HG02884 (cell line): ENCODE results near the gene COLEC12.

Experiments
- ATAC-seq: cut with Tn5 transposase; IDR thresholded peaks from one replicate; pipeline ENCODE4 v1.9.1; 2021; ENCODE audit warnings: mild to moderate bottlenecking, moderate library complexity; ENCODE audit not compliant: unreplicated experiment

Gene COLEC12

DNA sequence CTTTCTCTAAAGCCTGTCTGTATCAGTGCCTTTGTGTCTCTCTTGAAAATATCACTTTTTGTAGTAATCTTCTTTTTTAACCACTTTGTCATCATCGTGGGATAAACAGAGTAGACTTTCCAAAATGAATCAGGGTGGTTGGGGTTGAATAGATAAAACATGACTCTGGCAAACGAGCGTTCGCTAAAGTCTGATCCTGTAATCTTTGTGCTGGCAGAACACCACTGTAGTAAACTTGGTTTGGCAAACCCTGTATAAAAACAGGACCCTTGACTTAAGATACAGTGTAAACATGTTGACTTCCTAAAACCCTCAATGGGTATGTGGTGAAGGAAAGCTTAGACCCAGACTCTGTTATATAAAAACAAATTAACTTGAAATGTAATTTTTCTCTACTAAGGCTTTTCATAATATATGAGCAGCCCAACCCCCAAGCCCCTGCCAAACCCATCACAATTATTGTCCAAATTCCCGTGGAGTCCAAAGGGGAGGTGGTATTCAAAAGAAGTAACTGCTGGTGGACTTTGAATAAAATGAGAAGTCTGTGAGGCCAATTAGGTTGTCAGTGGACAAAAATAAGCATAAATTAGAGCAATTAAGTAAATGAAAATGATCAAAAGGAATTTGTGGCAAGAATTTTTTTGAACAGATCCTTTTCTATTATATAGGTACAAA, 52.2 kb downstream of the COLEC12 start:
- ATAC-seq = no peak

DNA sequence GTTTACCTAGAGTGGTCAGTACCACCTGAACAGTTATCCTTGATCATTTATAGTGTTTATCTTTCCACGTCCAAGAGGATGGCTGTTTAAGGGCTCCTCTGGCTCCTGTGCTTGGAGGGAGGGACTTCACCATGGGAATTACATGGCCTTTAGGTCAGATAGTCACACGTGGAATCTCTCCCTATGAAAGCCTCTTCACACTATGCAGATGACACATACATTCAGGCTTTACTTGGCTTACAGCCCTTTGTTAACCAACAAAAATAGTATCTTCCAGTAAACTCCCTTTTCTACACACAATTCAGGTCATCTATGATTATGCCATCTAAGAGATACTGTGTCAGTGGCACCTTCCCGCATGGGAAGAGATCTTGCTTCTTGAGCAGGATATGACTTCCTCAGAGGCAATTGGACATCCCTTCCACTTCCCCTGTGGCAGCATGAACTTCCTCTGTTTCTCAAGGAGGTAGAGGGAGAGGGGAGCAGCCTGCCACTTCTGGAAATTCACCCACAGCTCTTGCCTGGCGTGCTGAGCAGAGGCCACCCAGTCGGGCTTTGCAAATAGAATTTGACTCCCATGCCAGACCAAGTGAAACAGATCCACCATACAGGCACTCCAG, 53.5 kb downstream of the COLEC12 start:
- no peak for ATAC-seq

DNA sequence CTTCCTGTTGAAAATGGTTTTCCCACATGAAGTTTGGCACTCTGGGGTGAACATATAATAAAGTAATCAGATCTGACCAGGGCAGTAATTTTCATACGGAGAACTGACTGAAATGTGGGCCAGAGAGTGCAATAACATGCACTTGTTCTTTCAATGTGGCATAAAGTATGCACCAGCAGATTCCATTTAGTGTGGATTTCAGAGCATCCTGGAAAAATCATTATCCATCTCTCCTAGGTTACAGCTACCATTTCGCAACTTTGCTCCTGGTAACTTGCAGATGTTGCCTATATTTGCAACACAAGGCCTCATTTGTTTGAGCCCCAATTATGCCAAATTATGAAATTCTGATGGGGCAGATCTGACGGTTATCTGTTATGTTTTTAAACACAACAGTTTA, 55.4 kb downstream of the COLEC12 start:
- ATAC-seq = no peak

DNA sequence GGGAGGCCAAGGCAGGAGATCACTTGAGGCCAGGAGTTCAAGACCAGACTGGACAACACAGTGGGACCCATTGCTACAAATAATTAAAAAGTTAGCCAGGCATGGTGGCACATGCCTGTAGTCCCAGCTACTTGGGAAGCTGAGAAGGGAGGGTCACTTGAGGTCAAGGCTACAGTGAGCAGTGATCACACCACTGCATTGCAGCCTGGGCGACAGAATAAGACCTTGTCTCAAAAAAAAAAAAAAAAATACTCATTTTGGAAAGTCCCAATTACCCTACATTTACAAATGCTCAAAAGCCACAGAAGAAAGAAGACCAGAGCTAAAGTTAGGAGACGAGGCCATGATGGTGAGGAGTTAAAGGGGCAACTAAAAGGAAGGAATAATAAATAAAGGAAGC, 61.9 kb downstream of the COLEC12 start:
- ATAC-seq = no peak

DNA sequence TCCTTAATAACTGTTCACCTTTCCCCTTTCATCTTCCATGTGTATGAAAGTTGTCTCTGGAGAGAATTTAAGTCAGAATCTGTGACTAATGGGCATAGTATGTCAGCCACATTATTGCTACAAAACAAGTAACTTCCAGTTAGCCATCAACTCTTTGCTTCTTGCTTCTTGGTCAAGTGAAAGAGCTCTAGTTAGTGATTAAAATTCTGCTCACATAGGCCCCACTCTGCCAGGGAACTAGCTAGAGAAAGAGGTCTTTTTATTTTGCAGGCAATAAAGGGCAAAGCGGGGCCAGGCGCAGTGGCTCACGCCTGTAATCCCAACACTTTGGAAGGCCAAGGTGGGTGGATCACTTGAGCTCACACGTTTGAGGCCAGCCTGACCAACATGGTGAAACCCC, 64.6 kb downstream of the COLEC12 start:
- ATAC-seq = no peak

DNA sequence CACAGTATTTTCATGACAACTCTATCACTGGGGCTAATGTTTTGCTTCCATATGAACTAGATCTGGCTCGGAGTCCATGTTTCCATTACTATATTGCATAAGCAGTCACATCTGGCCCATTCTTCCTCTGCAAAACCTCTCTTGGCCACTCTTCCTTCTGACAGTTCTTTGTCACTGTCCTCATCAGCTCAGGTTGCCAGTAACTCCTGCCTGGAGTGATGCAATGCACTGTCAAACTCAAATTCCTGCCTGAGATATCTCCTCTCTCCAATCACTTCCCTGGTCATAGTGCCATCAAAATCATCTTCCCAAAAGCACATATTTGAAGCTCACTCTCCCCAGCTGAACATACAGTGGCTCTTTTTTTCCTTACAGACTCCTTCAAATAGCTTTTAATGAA, 66.1 kb downstream of the COLEC12 start:
- no peak for ATAC-seq

DNA sequence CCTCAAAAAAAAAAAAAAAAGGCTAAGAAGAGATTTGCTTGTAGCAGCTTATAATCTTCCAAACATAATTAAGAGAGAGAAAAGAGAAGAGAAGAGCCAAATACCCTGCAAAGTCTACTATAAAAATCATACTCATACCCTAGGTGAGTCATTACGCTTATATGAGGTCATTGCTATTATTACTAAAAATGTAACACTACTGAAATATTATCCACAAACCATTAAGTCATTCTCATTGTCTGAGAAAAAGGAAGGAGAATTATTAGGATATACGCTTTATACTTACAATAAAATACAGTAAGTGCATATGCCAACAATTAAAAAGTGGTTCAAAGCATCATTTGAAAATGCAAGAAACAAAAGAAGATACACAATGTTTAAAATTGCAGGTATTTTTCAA, 66.5 kb downstream of the COLEC12 start:
- ATAC-seq = no peak

DNA sequence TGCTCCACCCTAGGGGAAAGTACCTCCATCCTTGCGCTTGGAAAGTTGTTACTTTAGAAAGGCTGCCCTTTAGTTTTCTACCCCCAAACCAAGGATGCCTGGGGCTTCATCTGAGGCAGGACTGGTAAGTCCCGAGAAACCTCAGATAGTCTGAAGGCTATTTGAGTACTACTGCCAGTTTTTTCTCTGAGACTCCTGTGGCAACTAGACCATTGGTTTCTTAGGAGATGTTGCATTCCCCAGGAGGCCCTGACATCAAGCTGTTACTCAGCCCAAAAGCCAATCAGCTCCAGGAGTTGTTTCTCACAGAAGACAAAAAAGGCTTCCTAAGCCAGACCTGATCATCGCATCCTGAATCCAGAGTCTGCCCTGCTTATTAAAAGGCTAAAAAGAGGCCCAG, 67.2 kb downstream of the COLEC12 start:
- ATAC-seq = no peak

DNA sequence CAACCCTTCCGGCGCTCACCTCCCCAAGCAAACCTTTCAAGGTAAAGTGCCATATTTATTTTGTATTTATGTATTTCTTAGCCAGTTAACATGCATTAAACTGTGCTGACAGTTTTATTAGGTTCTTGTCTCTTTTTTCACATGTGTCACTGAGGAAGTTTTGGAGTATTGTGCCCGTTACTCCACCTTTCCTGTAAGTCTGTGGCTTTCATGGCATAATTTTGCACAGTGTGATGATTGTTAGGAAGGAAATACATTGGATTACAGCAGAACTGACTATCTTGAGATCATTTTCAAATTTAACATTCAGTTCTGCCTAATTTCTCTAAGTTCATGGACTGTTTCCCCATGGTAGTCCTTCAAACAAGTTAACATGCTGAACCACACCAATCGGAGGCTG, 67.7 kb downstream of the COLEC12 start:
- ATAC-seq = no peak

DNA sequence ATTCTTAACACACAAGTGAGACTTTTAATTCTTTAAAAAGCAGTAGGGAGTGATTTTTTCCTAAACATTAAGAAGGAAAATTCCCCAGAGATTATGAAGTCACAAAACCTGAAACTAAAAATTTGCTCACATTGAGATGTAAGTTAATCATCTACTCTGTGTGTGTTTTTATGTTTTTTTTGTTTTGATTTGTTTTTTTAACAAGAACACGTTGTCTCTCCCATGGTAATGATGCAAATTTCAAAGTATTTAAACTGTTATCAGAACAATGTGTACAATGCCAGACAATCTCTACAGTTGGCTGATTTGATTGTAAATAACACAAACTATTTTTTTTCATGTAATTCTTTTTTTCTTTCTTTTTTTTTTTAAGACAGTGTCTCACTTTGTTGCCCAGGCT, 71.5 kb downstream of the COLEC12 start:
- ATAC-seq = no peak

DNA sequence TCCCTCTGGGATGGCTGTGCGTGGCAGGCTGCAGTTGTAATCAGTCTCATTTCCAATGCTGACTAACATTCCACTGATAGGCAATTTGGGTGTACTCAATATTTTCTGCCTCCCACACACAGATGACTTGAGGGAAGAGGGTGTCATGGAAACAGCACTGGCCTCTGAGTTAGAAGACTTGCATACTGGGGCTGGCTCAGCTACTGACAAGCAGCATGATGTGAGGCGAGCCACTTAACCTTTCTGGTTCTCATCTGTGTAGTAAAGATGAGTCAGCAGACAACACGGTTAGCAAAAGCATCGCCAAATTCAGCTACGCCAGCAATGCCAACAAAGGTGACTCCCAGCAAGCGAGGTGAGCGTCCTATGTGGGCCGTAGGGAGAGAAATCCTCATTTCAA, 73.5 kb downstream of the COLEC12 start:
- no peak for ATAC-seq

DNA sequence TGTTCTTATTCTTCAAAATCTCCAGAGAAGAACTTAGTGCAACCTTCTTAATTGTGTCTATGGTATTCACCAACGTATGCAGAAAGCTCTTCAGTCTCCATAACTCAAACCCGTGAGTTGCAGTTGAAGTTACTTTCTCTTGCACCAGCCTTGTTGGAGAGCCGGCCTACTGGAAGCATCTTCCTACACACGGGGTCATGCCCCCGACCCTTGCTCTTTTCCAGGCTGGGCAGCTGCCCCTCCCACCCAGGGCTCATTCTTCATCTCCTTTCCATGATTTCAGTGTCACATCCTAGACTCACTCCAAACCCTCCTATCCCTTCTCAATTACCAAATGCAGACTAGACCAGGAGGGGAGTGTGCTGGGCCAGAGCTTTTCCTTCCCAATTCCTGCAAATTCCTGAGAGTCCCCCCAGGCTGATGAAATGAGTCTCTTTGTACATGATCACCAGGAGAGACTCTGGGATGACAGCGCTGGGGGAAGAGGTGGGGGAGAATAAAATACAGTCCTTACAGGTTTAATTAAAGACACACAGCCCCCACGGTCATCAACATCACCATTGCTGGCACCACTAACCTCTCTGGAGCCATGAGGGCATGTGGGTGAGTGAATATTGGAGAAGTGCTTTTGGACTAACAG, 75.3 kb downstream of the COLEC12 start:
- ATAC-seq = no peak

DNA sequence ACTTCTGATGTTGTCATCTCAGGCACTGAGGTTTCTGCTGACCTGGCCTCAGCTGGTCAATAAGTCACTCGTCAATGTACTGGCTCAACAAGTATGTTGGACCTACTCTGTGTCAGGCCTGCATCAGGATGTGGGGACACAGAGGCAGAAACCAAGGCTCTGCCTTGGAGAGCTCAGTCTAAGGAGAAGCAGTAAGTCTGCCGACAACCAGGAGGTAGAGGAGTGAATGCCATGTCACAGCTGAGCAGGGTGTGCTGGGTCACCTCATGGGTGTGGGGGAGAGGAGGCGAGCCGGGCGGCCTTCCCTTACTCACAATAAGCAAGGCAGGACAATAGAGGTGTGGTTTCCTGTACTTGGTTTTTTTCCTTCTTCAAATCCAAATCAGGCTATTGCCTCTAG, 75.8 kb downstream of the COLEC12 start:
- no peak for ATAC-seq

DNA sequence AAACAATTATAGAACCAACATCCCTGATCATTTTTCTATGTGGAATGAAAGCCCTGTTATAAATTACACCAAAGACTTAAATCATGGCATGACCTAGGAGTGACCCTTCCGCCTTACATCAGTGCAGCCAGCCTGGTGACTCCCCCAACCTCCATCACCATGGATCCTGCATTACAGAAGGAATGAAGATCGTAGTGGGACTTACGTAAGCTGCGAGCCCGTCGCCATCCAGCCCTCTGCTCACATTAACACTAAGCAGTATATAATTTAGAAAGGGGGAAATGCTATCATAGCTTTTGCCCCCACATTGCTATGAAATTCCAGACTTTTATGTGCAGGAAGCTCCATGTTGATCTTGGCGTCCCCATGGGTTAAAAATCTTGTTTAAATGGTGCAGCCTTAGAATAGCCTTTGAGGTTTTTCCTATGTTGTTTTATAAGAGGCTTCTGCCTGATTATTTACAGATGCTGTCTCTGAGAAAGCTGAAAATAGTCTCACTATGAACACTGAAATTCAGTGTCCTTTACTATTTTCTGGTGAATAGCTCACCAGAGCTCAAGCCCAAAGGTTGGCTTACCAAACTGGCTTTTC, 76.3 kb downstream of the COLEC12 start:
- no peak for ATAC-seq

DNA sequence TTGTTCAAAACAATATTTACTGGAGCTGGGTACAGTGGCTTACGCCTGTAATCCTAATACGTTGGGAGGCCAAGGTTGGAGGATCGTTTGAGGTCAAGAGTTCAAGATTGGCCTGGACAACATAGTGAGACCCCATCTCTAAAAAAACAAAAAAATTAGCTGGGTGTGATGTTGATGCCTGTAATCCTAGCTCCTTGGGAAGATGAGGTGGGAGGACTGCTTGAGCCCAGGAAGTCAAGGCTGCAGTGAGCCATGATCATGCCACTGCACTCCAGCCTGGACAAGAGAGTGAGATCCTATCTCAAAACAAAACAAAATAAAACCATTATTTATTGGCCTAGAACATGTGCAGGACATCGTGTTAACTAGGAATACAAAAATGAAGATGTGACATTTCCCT, 77.5 kb downstream of the COLEC12 start:
- no peak for ATAC-seq

DNA sequence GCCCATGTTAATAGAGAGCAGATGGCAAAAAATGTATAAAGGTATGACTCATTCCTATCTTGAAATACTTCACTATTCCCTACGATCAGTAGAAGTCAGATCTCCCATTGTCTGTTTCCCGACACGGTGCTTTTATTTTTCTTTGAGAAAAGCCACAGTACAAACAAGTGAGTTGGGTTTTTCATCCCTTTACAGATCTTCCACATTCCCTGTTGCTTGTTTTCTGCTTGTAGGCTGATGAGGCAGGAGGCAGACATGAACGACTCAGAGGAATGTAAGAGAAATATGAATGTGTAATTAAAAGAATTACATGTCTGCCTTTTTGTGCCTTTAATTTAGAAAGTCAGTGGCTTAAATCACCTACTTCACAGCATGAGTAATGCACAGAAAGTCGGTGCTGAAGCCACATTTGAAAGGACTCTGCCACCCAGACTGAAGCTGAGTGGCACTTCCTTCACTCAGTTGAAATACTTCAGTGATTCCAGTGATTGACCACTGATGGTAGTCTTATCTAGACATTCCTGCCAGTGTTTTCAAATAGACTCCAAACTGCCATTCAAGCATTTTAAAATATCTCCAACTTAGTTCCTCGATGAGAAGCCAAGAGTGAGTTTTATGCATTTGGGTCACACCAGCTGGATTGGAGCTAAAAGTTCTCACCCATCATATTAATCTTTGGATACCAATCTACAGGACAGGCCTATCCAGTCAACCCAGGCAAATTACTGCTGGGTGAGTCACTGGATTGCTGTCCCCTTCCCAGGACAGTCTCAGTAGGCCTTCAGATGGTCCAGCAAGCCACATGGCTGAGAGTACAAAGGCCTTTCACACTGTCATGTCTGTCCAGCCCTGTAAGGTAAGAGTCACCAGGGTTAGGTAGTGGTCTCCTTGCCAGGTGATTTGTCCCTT, 79.0 kb downstream of the COLEC12 start:
- no peak for ATAC-seq

DNA sequence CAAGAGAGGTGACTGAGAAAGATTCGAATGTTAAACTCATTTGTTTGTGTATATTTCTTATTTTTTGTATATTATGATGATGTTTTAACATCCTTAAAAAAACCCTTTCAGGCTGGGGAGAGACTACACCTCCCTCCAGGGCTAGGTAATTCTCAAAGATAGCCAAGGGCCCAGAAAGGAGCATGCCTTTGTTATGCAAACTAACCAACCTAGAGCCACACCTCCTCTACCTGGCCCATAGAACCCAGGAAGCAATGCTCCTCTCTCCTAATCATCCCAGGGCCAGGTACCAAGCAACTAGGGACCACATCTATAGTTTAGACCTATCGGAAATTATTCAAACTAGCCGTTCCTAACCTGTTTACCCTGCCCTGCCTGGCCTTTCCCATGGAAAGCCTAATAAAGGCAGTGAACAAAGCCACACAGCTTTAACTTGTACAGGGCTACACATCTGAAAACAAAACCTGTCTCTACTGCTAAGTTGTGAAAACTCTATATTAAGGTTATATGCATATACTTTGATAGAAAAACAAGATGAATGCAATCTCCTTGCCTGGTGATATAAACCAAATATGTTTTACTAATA, 79.7 kb downstream of the COLEC12 start:
- no peak for ATAC-seq

DNA sequence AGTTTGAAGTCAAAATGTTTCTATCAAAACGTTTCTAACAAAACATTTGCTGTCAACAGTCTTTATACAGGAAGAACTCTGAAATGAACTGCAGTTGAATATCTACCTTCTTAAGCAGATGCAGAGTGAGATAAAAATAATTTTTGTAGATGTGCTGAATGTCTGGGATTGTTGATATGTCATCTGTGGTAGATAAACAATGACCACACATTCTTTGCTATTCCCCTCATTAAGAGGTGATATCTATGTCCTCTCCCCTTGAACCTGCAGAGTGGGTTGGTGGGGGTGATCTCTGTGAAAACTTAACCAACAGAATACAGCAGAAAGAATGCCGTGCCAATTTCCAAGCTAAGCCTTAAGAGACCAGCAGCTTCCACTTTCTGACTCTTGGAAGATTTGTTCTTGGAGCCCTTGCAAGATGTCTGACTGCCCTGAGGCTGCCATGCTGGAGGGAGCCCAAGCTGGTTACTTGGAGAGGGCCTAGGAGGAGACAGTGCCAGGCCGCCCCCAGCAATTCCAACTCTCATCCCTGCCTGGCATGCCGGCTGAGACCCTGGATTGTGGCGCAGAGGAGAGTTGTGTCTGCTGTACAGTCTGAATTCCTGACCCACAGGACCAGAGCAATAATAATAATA, 80.8 kb downstream of the COLEC12 start:
- no peak for ATAC-seq

DNA sequence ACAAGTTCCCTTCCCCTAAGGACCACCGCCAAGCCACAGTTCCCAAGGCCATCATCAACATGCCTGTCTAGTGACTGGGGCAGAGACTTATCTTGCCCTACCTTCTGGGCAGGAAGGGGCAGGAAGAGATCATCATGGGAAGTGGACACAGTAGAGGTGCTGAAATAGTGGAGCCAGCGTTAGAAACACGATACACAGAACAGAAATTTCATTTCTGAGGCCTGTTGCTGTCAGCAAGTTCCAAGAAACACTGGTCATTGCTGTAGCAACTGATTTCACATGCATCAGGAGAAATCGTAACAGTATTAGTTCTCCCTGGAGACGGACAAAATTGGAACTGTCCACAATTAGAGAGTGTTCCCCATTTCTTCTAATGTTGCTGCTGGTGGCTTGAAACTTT, 83.0 kb downstream of the COLEC12 start:
- no peak for ATAC-seq

DNA sequence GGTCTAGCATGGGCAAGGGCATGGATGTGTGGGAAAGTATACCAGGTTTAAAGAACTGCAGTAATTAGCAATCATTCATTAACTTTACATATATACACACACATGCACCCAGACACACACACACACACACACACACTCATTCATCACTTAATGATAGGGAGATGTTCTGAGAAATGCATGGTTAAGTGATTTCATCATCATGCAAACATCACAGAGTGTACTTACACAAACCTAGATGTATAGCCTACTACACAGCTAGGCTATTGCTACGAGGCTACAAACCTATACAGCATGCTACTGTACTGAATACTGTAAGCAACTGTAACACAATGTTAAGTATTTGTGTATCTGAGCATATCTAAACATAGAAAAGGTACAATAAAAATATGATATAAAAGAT, 83.6 kb downstream of the COLEC12 start:
- no peak for ATAC-seq
